Kidney (tissue), 14 donors: ENCODE results near the gene NEU3. TPM values are rescaled to one million over a fixed set of nuclear protein-coding genes. Genes with fewer than 3 reads are reported as not detected.
"Not testable (repeated sequence)": the region's sequence is repeated elsewhere in the genome, so short reads cannot be mapped to it uniquely, and the experiment has no call there.

Experiments
- DNase-seq, 5 donors: peaks; one replicate each; pipeline ENCODE4 v3.0.0-alpha.2; 2013 to 2020
- FAIRE-seq: peaks from 2 replicates; lab custom pipeline; 2012; peaks lifted over from hg19 to GRCh38; lab: Jason Lieb, UNC
- H3K27ac ChIP-seq, 2 donors: one replicate each; pipeline ENCODE4 v1.7.0; 2013; ENCODE audit warnings: low read depth in 2 of 2, low read length in 2 of 2, inconsistent platforms in 1 of 2
- H3K27me3 ChIP-seq: one replicate; pipeline ENCODE4 v1.7.1; 2013; ENCODE audit warnings: low read length, inconsistent platforms; ENCODE audit not compliant: control insufficient read depth, insufficient read depth
- H3K36me3 ChIP-seq, 3 donors: one replicate each; pipeline versions ENCODE4 v1.7.0 to v1.7.1; 2013; ENCODE audit warnings: low read length in 3 of 3, control low read depth in 1 of 3, inconsistent platforms in 1 of 3; ENCODE audit not compliant: insufficient read depth in 3 of 3, control insufficient read depth in 2 of 3
- H3K4me1 ChIP-seq, 3 donors: one replicate each; pipeline versions ENCODE4 v1.7.0 to v1.7.1; 2013; ENCODE audit warnings: low read length in 3 of 3, inconsistent platforms in 1 of 3, low read depth in 1 of 3; ENCODE audit not compliant: control insufficient read depth in 2 of 3, insufficient read depth in 2 of 3
- H3K4me3 ChIP-seq, 3 donors: one replicate each; pipeline versions ENCODE4 v1.7.0 to v1.8.1; 2013; ENCODE audit warnings: low read length in 3 of 3, control low read depth in 1 of 3, inconsistent platforms in 1 of 3
- H3K9ac ChIP-seq, 3 donors: one replicate each; pipeline versions ENCODE4 v1.7.0 to v1.7.1; 2013; ENCODE audit warnings: low read length in 3 of 3, control low read depth in 1 of 3, inconsistent platforms in 1 of 3
- H3K9me3 ChIP-seq, 3 donors: one replicate each; pipeline versions ENCODE4 v1.7.0 to v1.7.1; 2013; ENCODE audit warnings: low read length in 3 of 3, control low read depth in 1 of 3, inconsistent platforms in 1 of 3; ENCODE audit not compliant: control insufficient read depth in 2 of 3, insufficient read depth in 1 of 3
- intact Hi-C: fragments of 100-400 bp; cut with DNase I; formaldehyde crosslinking; loops from one replicate; pipeline ENCODE4 v1.11.1; 2022
- polyA plus RNA-seq: library from polyadenylated mRNA; stranded (reverse); fragments of 350-450 nt; fragmentation: Illumina TruSeq; extraction: RNeasy Lipid Tissue Mini Kit (QIAGEN cat#74804); gene quantifications from one replicate; pipeline ENCODE4 v1.2.3, GENCODE V29; 2014; ENCODE audit warnings: low read depth, low replicate concordance; ENCODE audit not compliant: insufficient read depth
- total RNA-seq: library from RNA; stranded (reverse); fragmentation: NEBNext Ultra II Directional; extraction: Animal tissue kit (Norgen Biotek cat#: 25700); gene quantifications from one replicate; pipeline ENCODE4 v1.2.1, GENCODE V29; 2021
- TF ChIP-seq, protein P1 (sequence below): IDR thresholded peaks from 3 replicates; pipeline ENCODE4 v1.5.1; 2012; ENCODE audit warnings: mild to moderate bottlenecking, moderate library complexity, borderline replicate concordance; ENCODE audit not compliant: insufficient read depth; ENCODE audit errors: extremely low read depth
- donor health status: control.
- donor health status: control.
- donor health status: control.
- donor health status: control.
- donor health status: control.
- donor health status: DM: yes; HTN: yes; CAD: no.
- donor health status: Normal renal cell carcinoma (clear cell type).

Gene NEU3
- total and polyA plus RNA-seq, 2 donors from 2014 or later = 2.8 to 13.2 TPM

DNA sequence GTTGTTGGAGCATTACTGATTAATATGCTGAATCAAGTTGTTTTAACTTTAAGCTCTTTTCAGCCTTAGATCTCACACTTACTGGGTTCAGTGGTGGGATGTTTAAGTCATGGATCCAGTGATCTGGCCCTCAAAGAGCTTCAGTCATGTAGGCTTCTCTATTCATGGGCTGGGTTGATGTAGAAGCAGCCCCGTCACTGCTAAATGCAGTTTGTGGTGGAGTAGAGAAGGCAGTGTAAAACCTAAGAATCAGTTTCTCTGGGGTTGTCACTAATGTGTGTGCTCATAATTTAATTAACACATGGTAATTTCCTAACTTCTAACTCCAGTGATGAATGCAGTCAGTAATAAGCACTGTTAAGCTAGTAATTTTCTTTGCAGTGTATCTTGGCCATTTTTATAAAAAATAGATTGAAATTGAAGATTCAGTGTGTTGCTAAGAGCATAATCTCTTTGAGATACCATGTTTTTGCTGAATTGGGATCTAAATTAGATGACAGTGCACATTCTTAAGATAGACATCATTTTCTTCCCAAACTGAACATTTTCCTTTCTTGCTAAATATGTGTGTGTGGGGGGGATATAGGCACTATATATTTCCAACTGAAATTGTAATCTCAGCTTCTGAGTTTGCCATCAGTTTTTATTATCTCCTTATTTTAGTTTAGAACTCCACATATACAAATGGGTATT lies 30.6 kb upstream of the NEU3 start:
- FAIRE-seq (no peak), DNase-seq (no peak)
- intact Hi-C loops = no loop called here
- Histone ChIP-seq H3K9ac (no peak overlapping the region), H3K27me3 (no peaks in the 10 kb centered on the region), H3K27ac (no peak overlapping the region), H3K9me3 (no peaks in the 10 kb centered on the region), H3K4me1 (peaks cover 0 to 6% (median 0%) of the 10 kb centered on the region in 3 donors), H3K36me3 (peaks cover 0 to 4% (median 2%) of the 10 kb centered on the region in 3 donors), H3K4me3 (no peak overlapping the region)
- TF ChIP-seq, protein P1, sequence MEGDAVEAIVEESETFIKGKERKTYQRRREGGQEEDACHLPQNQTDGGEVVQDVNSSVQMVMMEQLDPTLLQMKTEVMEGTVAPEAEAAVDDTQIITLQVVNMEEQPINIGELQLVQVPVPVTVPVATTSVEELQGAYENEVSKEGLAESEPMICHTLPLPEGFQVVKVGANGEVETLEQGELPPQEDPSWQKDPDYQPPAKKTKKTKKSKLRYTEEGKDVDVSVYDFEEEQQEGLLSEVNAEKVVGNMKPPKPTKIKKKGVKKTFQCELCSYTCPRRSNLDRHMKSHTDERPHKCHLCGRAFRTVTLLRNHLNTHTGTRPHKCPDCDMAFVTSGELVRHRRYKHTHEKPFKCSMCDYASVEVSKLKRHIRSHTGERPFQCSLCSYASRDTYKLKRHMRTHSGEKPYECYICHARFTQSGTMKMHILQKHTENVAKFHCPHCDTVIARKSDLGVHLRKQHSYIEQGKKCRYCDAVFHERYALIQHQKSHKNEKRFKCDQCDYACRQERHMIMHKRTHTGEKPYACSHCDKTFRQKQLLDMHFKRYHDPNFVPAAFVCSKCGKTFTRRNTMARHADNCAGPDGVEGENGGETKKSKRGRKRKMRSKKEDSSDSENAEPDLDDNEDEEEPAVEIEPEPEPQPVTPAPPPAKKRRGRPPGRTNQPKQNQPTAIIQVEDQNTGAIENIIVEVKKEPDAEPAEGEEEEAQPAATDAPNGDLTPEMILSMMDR = no peak

DNA sequence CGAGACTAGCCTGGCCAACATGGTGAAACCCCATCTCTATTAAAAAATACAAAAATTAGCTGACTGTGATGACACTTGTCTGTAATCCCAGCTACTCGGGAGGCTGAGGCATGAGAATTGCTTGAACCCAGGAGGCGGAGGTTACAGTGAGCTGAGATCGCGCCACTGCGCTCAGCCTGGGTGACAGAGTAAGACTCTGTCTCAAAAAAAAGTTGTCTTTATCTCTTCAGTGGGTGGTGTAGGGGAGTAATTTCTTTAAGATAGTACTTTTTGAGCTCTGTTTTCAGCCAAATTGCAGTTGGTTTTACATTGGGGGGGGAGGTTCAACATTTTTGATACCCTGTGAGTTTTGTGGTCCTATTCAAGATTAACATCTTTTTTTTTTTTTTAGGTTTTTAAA lies 28.6 kb upstream of the NEU3 start:
- H3K4me3 ChIP-seq, H3K36me3 ChIP-seq, H3K9ac ChIP-seq, H3K9me3 ChIP-seq, H3K27me3 ChIP-seq, intact Hi-C loops, DNase-seq, H3K4me1 ChIP-seq, FAIRE-seq, H3K27ac ChIP-seq: not testable (repeated sequence)

DNA sequence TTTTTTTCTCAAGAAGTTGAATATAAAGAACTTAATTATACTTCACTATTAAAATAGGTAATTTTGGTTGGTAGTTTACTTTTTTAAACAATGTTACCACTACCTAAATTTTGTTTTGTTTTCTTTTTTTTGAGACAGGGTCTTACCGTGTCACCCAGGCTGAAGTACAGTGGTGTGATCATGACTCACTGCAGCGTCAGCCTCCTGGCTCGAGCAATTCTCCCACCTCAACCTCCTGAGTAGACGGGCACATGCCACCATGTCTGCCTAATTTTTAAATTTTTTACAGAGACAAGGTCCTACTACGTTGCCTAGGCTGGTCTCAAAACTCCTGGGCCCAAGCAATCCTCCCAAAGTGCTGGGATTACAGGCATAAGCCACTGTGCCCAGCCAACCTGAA lies 22.1 kb upstream of the NEU3 start:
- no peaks in the 10 kb centered on the region for H3K27me3 ChIP-seq
- H3K9ac ChIP-seq = no peak overlapping the region
- no peak overlapping the region for H3K27ac ChIP-seq
- H3K9me3 ChIP-seq = no peaks in the 10 kb centered on the region
- intact Hi-C loops = no loop called here
- TF ChIP-seq, protein P1 = no peak
- H3K36me3 ChIP-seq = peaks cover 4 to 11% (median 10%) of the 10 kb centered on the region in 3 donors
- no peak for DNase-seq
- H3K4me1 ChIP-seq = peaks cover 0 to 3% (median 0%) of the 10 kb centered on the region in 3 donors
- no peak overlapping the region for H3K4me3 ChIP-seq
- FAIRE-seq = no peak

DNA sequence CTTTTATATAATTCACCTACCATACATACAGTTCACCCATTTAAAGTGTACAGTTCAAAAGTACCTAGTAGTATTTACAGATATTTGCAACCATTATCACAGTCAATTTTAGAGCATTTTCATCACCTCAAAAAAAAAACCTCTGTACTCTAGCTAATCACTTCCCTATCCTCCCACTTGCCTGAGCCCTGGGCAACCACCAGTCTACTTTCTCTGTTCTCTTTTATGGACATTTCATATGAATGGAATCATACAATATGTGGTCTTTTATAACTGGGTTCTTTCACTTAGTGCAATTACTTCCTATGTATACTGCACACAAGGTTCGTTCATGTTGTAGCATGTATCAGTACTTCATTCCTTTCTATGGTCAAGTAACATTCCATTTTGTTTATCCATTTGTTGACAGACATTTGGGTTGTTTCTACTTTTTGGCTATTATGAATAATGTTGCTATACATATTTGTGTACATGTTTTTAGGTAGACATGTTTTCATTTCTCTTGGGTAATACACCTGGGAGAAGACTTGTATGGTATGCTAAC lies 17.8 kb upstream of the NEU3 start:
- Histone ChIP-seq H3K9me3 (no peaks in the 10 kb centered on the region), H3K9ac (no peak overlapping the region), H3K27me3 (no peaks in the 10 kb centered on the region), H3K4me3 (no peak overlapping the region), H3K27ac (no peak overlapping the region), H3K36me3 (peaks cover 8 to 31% (median 25%) of the 10 kb centered on the region in 3 donors), H3K4me1 (no peaks in the 10 kb centered on the region)
- TF ChIP-seq, protein P1 = no peak
- FAIRE-seq = no peak
- DNase-seq = no peak
- intact Hi-C loops = no loop called here
